GM19463 (cell line): Measurements from ENCODE around the gene NTN5.
"Not testable (repeated sequence)": the region's sequence is repeated elsewhere in the genome, so short reads cannot be mapped to it uniquely, and the experiment has no call there.

Experiments
- ATAC-seq: cut with Tn5 transposase; IDR thresholded peaks from one replicate; pipeline ENCODE4 v1.9.1; 2021; ENCODE audit warnings: mild to moderate bottlenecking, moderate library complexity; ENCODE audit not compliant: unreplicated experiment

Gene NTN5

DNA sequence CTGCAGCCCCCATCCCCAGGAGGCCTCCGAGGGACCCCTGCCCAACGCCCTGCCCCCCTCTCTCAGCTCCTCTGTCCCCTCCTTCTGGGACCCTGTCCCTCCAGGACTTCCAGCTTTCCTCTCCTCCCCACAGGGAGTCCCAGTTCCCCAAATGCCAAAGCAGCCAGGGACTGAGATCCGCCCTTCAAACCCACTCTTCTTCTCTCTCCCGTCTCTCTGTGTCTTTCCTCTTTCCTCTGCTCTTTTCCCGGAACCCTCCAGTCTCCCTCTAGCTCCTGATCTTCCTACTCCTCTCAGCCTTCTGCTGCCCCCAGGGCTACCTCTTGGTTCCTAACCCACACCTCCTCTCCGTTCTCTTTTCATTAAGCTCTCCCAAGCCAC is 27.2 kb downstream of the NTN5 start:
- no peak for ATAC-seq

DNA sequence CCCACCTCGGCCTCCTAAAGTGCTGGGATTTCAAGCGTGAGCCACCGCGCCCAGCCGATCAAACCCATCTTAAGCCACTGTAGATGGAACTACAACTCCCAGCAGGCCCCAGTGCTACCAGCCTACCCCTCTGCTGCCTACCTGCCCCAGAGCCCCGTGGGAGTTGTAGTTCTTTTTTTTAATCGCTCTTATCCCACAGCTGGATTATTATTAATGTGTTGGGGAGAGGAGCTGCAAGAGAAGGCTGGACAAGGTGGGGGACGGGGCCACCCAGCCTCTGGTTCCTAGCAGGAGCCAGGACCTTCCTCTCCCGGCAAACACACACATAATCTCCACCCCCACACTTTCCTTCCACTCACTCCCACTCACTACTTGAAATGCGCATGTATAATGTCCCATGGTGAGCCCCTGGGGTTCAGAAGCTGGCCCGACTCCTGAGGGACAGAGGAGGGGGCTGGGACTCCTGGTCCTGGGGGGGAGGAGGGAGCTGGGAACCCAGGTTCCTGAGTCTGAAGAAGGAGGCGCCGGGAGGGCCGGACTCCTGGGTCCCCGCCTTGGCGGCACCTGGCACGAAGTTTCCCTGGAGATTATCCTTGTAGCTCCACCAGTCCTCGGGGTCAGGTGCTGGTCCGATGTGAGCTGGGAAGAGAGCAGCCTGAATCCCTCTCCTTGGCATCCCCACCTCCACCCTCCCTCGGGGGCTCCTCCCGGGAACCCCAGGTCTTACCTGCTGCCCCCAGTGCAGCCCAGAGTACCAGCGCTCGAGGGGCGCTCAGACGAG is 27.8 kb downstream of the NTN5 start:
- no peak for ATAC-seq

DNA sequence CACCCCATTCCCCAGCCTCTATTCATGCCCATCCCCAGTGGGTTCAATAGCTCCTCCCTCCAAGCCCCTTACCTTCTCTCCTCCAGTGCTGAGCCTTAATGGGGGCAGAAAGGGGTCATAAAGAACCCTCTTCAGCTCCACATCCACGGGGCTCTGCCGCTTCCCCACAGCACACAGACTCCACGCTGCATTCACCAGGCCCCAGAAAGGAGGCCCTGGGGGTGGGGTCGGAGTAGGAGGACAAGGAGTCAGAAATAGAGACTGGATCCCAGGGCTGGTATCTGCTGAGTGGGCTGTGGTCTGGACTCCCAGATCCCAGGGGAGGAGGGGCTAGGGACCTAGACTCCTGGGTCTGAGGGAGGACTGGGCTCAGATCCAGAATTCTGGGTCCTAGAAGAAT is 28.5 kb downstream of the NTN5 start:
- no peak for ATAC-seq

DNA sequence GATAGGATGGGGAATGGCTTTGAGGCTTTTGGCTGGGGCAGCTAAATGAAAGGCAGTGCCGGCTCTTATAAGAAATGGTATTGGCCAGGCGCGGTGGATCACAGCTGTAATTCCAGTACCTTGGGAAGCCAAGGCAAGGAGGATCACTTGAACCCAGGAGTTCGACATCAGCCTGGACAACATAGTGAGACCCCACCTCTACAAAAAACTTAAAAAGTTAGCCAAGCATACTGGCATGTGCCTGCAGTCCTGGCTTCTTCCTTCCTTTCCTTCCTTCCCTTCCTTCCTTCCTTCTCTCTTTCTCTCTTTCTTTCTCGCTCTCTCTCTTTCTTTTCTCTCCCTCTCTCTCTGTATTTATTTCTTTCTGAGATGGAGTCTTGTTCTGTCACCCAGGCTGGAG is 30.0 kb downstream of the NTN5 start:
- ATAC-seq: no peak

DNA sequence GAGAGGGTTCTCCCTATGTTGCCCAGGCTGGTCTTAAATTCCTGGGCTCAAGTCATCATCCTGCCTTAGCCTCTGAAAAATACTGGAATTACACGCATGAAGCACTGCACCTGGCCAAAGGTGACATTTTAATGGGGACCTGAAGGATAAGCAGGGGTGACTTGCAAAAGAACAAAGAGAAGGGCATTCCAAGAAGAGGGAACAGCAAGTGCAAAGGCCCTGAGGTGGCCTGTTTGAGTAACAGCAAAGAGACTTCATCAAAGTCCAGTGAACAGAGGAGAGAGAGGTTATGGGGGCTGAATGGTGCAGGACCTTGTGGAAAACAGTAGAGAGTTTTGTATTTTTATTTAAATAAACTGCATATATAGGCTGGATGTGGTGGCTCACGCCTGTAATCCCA is 31.0 kb downstream of the NTN5 start:
- ATAC-seq: no peak

DNA sequence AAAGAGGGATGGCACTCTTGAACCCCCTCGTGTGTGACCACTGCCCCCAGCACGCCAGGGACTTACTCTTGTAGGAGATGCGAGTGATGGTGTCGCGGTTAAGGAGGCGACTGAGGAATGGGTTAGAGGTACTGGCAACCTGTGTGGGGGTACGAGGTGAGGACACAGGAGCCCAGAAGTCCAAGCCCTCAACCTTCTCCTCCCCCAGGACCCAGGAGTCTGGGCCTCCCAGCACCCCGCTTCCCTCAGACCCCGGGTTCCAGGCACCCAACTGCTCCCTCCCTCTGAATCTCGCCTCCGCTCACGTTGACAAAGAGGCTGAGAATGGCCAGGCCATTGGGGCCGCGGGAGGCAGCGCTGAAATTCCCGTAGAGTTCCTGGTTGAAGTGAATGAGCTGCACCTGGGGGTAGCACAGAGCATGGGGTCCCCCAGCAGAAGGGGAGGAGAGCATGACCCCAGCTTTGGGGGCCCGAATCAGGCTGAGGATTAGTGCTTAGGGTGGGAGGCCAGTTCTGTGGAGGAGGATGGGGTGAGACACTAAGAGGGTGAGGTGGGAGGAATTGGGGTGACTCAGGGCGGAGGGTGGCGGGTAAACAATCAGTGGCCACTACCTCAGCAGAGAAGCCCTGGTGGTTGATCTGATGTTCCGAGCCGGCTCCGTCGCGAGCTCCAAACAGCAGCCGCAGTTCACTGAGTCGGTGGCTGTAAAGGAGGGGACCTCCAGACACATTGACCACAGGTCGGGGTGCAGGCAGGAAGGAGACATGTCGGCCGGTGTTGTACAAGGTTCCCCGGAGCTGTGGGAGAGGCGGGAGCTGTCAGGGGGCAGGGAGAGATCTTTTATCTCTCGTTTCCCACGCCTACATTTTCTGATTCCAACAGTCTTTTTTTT is 33.1 kb downstream of the NTN5 start:
- no peak for ATAC-seq

DNA sequence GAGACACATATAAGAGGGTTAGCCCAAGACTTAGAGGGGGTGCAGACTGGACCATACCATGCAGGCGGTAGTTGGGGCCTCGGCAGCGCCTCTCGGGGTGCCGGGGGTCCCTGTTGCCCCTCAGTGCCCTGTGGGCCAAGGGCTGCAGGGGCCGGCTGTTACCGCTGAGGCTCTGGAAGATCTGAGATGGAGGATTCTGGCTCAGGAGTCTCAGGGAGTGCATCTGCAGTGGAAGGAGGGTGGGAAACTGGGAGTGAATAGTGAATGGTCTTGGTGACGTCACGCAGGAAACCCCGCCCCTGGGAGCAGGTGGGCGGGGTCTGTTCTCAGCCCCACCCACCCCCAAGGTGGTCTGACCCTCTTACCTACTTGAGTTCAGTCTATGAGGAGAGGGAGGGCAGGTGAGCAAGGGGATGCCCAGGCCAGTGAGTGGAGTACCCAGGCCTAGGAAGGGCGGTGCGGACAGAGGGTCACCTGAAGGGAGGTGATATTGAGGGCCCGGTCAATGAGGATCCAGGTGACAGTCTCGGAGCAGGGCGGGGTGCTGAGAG is 33.9 kb downstream of the NTN5 start:
- no peak for ATAC-seq

DNA sequence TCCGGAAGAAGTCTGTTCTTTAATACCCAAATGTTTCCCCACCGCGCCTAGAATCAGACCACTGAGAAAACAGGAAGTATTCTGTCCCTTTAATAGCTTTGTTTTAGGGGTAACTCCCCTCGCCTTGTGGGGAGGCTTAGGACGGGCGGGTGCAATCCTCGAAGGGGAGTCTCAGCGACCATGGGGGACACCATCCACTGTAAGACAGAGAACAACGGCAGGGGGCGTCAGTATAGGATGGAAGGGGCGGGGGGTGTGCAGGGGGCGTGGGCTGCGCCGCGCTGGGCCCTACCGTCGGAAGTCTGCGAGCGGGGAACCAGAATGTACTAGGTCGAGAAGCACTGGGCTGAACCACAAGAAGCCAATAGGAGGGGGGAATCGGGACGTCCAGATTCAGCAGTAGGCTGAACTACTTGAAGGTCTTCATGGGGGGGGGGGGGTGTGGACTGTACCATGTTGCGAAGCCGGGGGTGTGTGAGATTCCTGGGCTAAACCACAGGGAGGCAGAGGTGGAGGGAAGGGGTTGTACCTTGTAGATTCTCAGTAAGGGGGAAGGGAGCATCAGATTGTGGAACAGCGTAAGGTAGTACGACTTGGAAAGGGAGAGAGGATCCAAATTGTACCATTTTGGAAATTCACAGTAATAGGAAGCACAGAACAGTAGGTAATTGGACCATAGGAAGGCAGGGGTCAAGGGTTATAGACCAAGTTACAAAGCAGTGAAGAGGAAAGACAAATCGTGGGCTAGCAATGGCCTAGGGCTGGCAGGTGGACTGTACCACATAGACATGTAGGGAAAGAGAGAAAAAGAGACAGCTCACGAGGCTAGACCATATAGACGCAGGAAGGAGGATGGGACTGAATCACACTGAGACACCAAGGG is 34.6 kb downstream of the NTN5 start:
- no peak for ATAC-seq

DNA sequence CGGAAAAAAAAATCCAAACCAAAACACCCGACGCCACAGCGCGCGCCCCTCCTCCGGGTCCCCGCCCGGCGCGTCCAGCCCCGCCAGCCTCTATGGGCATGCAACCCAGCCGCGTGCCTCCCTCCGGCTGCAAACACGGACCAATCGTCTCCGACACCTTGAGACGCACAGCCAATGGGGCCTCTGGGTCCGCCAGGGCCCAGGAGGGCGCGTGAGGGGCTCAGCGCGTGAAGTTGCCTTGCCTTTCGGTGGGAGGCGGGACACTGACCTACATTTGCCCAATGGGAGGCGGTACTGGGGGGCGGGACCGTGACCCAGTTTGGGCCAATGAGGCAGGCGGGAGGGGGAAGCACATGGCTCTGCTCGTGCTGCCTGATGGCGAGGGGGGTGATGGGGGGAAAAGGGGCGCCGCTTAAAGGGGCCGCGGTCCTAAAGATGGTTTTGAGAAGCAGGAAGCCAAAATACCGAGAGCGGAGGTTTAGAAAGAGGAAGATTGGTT is 35.3 kb downstream of the NTN5 start:
- peak; percentile 81 for ATAC-seq

DNA sequence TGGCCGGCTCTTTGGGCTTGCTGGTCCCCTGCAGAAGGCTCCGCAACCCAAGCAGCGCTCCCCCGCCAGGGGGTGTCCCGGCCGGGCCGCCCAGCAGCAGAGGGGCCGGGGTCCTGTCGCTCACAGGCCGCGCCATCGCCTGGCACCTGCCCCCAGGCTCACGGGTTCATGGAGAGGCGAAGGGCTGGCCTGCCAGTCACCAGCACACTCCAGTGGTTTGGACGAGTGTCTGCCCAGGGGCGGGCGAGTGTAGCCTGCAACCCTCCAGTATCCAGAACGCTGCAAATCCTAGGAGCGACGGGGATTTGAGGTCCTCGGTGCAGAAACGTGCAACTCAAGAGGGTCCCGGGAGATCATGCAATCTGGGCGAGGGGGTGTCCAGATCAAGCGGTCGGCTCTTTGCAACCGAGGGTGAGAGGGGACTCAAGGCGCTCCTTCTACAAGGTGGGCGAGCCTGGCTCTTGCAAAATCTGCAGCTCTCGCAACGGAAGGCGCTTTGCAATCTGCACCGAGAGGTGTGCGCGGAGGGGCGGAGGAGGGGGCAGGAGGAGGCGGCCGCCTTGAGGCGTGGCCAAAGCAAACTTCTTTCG is 35.9 kb downstream of the NTN5 start, which contains the start of gene DBP:
DBP (minus strand) TSS at position 521 of the 590 bp plus-strand sequence; CDS start at position 136, 385 bp downstream.
- no peak for ATAC-seq

DNA sequence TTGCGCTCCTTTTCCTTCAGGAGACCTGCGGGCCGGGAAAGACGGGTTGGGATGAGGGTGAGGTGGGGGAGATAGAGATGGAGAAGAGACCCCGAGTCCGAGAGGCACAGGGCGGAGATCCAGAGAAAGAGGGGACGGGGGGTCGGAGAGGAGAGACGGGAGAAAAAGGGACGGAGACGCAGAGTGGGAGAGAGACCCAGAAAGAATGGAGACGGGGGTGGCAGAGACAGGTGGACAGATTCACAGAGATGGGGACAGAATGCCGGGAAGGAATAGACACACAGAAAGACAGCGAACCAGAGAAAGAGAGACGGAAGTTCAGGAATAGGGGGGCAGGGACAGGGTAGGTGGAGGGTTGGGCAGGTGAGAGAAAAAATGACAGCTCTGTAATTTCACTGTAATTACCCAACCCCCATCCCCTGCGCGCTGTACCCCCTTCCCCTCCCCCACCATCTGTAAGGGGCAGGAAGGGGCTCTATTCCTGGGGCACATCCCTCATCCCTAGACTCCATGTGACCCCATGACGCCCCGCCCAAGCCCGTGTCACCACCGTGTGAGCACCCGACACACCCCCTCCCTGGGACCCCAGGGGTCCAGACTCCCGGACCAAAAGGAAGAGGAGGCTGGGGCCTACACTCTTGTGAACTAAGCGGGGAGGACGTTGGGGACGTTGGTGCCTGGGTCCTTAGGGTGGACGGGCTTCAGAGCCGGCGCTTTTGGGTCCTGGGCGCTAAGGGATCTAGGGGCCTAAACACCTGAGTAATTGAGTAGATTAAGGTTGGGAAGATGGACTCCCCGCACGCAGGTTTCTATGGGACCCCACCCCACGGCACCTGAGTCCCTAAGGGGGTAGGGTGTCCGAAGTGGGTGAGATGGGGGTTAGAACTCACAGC is 36.6 kb downstream of the NTN5 start:
- no peak for ATAC-seq

DNA sequence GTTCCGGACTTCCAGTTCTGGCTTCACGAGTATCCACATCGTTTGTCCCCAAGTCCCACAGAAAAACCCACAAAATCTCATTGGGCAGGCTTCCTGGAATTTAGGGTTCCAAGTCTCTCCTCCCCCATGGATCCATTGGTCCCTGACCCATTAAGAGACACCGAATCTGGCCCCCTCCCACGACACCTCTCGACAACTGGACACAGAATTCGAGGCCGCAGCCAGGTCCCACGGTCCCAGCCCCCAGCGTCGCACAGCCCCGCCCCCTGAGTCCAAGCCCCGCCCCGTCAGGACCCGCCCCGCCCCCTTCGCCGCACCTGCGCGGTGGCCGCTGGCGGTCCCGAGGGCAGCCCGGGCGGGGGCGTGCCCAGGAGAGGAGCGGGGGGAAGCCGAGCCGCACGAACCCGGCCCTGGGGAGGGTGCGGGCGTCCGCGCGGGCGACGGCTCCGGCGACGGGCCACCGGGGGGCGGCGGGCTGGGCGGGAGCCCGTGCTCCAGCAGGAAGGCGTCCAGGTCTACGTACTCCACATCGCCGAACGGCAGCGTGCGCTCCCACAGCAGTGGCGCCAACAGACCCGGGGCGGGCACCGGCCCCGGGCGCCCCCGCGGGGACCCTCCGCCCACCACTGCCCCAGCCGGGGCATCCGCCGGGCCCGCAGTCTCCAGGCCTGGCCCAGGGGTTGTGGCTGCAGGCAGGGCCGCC is 37.4 kb downstream of the NTN5 start:
- no peak for ATAC-seq

DNA sequence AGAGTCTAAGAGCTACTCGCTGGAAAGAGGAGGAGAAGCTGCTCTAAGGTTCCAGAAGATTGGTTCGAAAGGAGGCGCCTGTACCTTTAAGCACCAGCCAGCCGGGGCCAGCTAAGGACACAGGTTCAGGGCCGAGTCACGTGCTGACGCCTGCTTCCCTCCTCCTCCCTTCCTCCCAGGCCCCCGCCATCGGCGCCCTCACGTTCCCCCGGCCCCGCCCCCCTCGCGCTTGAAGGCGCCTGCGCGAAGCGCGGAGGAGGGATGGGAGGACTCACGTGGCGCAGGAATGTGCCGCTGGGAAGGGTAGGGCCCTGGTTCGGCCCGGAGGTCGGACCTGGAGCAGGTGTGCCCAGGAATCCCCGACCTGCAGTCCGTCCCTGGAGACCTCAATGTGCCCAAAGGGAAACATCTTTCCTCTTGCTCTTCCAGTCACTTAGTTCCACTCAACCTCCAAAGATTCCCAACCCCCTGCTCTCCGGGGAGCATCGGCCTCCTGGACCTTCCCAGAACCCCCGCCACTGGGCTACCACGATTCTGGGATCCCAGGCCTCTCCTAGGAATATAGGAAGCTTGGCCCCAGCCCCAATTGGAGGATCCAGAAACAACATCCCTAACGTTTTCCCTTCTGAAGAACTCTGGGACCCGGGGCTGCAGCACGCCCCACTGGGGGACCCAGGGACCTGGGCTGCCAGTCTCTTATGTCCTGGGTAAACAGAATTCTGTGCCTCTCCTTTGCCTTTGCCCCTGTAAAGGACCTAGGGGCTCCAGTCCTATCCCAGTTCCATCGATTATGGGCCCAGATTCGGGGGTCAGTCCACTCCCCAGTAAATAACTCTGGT is 38.2 kb downstream of the NTN5 start:
- ATAC-seq: no peak

DNA sequence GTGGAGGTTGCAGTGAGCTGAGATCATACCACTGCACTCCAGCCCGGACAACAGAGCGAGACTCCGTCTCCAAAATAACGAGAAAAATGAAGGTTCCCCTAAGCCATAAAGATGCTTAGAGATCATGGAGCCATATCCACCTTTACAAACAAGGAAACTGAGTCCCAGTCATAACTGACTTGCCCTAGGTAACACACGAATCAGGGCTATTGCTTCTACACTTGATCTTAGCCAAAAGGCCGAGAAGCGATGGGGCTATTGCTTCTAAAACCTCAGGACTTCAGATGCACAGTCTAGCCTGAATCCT is 38.8 kb downstream of the NTN5 start:
- no peak for ATAC-seq

DNA sequence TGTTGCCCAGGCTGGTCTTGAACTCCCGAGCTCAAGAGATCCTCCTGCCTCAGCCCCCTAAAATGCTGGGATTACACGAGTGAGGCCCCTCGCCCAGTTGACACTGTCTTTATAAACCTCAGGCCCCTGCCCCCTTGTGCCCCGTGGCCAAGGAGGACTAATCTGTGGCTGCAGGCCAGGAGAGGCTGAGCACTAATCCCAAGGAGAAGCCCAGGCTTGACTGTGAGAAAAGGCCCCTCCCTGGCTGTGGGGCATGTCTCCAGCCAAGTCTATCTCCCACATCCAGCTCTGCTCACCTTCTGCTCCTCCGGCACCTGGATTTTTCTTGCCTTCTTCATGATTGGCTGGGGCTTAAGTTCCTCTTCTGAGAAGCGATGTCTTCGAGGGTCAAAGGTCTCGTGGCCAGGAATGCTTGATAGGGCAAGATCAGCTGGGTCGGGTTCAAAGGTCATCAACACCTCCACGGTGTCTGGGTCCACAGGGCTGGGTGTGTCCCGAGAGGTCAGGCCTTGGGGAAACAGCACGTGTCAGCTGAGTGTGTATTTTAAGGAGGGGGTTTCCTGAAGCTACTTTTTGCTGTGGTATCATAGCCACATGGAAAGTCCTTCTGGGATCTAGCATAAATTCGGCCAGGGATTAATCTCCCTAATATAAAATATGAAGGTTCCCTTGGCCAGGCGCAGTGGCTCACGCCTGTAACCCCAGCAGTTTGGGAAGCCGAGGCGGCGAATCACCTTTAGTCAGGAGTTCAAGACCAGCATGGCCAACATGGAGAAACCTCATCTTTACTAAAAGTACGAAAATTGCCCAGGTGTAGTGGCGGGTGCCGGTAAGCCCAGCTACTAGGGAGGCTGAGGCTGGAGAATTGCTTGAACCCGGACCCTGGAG is 39.4 kb downstream of the NTN5 start:
- no peak for ATAC-seq

DNA sequence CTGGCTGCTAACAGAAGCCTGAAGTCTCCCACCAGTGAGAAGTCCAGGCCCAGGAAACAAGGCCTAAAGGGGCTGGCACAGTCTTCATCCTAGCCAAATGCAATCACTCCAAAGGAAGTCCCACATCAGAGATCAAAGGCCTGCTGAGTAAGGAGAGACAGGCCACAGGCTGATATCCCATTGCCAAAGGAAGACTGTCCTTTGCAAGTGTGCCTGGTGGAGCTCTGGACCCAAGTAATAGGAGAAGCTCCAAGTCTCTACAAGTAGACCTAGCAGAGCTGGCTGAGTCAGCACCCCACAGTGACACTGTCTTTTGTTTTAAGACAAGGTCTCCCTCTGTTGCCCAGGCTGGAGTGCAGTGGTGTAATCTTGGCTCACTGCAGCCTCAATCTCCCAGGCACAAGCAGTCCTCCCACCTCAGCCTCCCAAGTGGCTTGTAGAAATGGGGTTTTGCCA is 40.1 kb downstream of the NTN5 start:
- no peak for ATAC-seq

DNA sequence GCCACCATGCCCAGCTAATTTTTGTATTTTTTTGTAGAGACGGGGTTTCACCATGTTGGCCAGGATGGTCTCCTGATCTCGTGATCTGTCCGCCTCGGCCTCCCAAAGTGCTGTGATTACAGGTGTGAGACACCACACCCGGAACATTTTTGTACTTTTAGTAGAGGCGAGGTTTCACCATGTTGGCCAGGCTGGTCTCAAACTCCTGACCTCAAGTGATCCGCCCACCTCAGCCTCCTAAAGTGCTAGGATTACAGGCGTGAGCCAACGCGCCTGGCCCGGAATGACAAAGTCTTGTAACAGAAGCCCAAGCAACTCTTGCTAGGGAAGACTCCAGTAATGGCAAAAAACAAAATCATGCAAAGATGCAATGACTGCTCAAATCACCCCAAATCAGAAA is 40.5 kb downstream of the NTN5 start:
- ATAC-seq: not testable (repeated sequence)
